K562 (cell line): ENCODE measurements around the gene ETV3. TPM values are rescaled to one million over a fixed set of nuclear protein-coding genes. Genes with fewer than 3 reads are reported as not detected.

Source experiments
- CBX3 ChIP-seq, 2 experiments: IDR thresholded peaks; 1 replicate in 1 of 2; 2 replicates in 1 of 2; pipeline ENCODE4 v1.6.1; 2012; ENCODE audit warnings: inconsistent platforms in 2 of 2, low read length in 2 of 2, borderline replicate concordance in 1 of 2, control low read depth in 1 of 2
- HMG20B ChIP-seq: fragments of 250-450 bp; sonication (Bioruptor Pico); IDR thresholded peaks from 2 replicates; pipeline ENCODE4 v1.5.0; 2021; ENCODE audit warnings: mild to moderate bottlenecking
- JUN ChIP-seq, 2 experiments: sonication (generic) in 1 of 2; formaldehyde crosslinking in 1 of 2; IDR thresholded peaks; 2 replicates each; pipeline versions ENCODE4 v1.6.1 to v1.8.0; 2012 to 2022; ENCODE audit warnings: borderline replicate concordance in 2 of 2, mild to moderate bottlenecking in 2 of 2, improper control_type of control experiment in 1 of 2, low read depth in 1 of 2, low read length in 1 of 2, missing genetic modification reagents in 1 of 2
- KAT8 ChIP-seq: fragments of 450-650 bp; IDR thresholded peaks from 2 replicates; pipeline ENCODE4 v1.6.1; 2016; ENCODE audit warnings: low read depth, mild to moderate bottlenecking
- KDM4B ChIP-seq, 2 experiments: fragments of 450-650 bp in 1 of 2; sonication (generic) in 1 of 2; IDR thresholded peaks; 2 replicates each; pipeline ENCODE4 v1.6.1; 2016 to 2017; ENCODE audit warnings: borderline replicate concordance in 2 of 2, antibody characterized with exemption in 1 of 2, low read depth in 1 of 2, mild to moderate bottlenecking in 1 of 2
- STAT5A ChIP-seq: IDR thresholded peaks from 2 replicates; pipeline ENCODE4 v1.6.1; 2012; ENCODE audit warnings: low read length, inconsistent platforms, borderline replicate concordance
- TAF7 ChIP-seq: fragments of 450-650 bp; IDR thresholded peaks from 2 replicates; pipeline ENCODE4 v1.6.1; 2016; ENCODE audit warnings: missing genetic modification characterization, missing compliant biosample characterization
- TGIF2 ChIP-seq: sonication (generic); formaldehyde crosslinking; IDR thresholded peaks from 2 replicates; pipeline ENCODE4 v1.8.1; 2022; ENCODE audit warnings: mild to moderate bottlenecking, missing genetic modification reagents, moderate library complexity
- ZC3H4 ChIP-seq: sonication (generic); formaldehyde crosslinking; IDR thresholded peaks from 2 replicates; pipeline ENCODE4 v1.9.0; 2021; ENCODE audit warnings: missing genetic modification reagents, borderline replicate concordance
- ZNF232 ChIP-seq: sonication (generic); formaldehyde crosslinking; IDR thresholded peaks from 2 replicates; pipeline ENCODE4 v1.8.0; 2022; ENCODE audit warnings: mild to moderate bottlenecking, missing genetic modification reagents
- ZNF584 ChIP-seq: fragments of 200-800 bp; sonication (Bioruptor generic); IDR thresholded peaks from 2 replicates; pipeline ENCODE4 v1.6.1; 2016; ENCODE audit warnings: low read depth, mild to moderate bottlenecking, missing genetic modification characterization, missing compliant biosample characterization
- ZNF644 ChIP-seq: fragments of 200-800 bp; sonication (Bioruptor generic); IDR thresholded peaks from 2 replicates; pipeline ENCODE4 v1.6.1; 2016; ENCODE audit warnings: low read depth, missing genetic modification characterization, missing compliant biosample characterization
- ZSCAN29 ChIP-seq: fragments of 450-650 bp; IDR thresholded peaks from 2 replicates; pipeline ENCODE4 v1.6.1; 2017
- polyA plus RNA-seq, 8 experiments: library from polyadenylated mRNA; depleted of rRNA in 4 of 8; stranded (reverse) in 5 of 8; unstranded in 3 of 8; fragments of >200 nt; fragmentation: Nextera tagmentation in 2 of 8; fragmentation: Illumina TruSeq in 1 of 8; extraction: Ambion mirVana in 2 of 8; extraction: Trizol in 1 of 8; gene quantifications; 2 replicates each; pipeline versions ENCODE4 v1.2.1 to v1.2.3, GENCODE V29; 2011 to 2014; ENCODE audit warnings: inconsistent platforms in 1 of 8, missing spikeins in 1 of 8
- total RNA-seq, 7 experiments: library from RNA; depleted of rRNA in 6 of 7; stranded (reverse); fragments of >200 nt in 6 of 7; fragmentation: Illumina TruSeq in 2 of 7; extraction: Trizol in 2 of 7; gene quantifications; 2 replicates each; pipeline versions ENCODE4 v1.2.1 to v1.2.3, GENCODE V29; 2011 to 2021; ENCODE audit warnings: low replicate concordance in 1 of 7
- TF ChIP-seq, protein P1 (sequence below): sonication (generic); formaldehyde crosslinking; IDR thresholded peaks from 2 replicates; pipeline ENCODE4 v1.8.1; 2022; ENCODE audit warnings: missing genetic modification reagents
- TF ChIP-seq, protein P2 (sequence below): sonication (generic); formaldehyde crosslinking; IDR thresholded peaks from 2 replicates; pipeline ENCODE4 v1.8.1; 2023; ENCODE audit warnings: mild to moderate bottlenecking, missing genetic modification reagents, moderate library complexity
- TF ChIP-seq, protein P3 (sequence below): fragments of 450-650 bp; formaldehyde crosslinking; IDR thresholded peaks from 2 replicates; pipeline ENCODE4 v1.4.0; 2020; ENCODE audit warnings: mild to moderate bottlenecking, moderate library complexity
- TF ChIP-seq, protein P4 (sequence below): fragments of 250-450 bp; sonication (Bioruptor Pico); IDR thresholded peaks from 2 replicates; pipeline ENCODE4 v1.5.0; 2021; ENCODE audit warnings: mild to moderate bottlenecking, borderline replicate concordance
- TF ChIP-seq, protein P5 (sequence below): IDR thresholded peaks from 3 replicates; pipeline ENCODE4 v1.6.1; 2011; ENCODE audit warnings: borderline replicate concordance, mild to moderate bottlenecking, moderate library complexity; ENCODE audit not compliant: insufficient read length; ENCODE audit errors: extremely low read depth

The ETV3 gene
- total and polyA plus RNA-seq, 9 of the 15 experiments (the other 6 are each of a cell fraction or from before 2014, with no cell fraction given) = 3.1 to 16.0 (median 9.0) TPM

DNA sequence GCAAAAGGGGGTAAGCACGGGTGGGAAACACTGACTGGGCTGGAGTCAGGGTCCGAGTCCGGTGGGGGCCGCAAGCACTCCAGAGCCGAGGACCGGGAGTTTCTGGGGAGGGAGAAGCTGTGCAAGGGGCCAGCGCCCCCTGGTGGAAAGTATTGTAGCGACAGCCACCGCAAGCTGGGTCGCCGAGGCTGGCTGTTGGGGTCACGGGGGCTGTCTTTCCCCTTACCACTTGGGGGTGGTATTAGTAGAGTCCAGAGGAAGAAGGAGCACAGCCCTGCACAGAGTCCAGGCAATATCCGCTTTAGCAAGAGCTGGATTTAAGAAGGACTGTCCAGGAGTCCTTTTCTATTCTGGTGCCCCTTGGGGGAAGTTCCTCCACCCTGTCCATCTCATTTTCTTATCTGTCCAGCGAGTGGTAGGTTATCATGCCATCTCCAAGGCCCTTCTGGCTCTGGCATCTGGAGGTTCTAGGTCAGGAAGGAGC lies 17.9 kb upstream of the ETV3 start (continued):
- TF ChIP-seq, protein P1, sequence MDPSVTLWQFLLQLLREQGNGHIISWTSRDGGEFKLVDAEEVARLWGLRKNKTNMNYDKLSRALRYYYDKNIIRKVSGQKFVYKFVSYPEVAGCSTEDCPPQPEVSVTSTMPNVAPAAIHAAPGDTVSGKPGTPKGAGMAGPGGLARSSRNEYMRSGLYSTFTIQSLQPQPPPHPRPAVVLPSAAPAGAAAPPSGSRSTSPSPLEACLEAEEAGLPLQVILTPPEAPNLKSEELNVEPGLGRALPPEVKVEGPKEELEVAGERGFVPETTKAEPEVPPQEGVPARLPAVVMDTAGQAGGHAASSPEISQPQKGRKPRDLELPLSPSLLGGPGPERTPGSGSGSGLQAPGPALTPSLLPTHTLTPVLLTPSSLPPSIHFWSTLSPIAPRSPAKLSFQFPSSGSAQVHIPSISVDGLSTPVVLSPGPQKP (CRISPR knock-in tag) = no peak
- TF ChIP-seq ZNF584 (CRISPR knock-in tag) = no peak
- no peak for TF ChIP-seq ZC3H4 (CRISPR knock-in tag)
- no peak for TF ChIP-seq KDM4B (IDR thresholded peaks at IDR 0.05; ENCODE audit: borderline replicate concordance in 2 of 2, low read depth in 1 of 2)
- TF ChIP-seq, protein P2, sequence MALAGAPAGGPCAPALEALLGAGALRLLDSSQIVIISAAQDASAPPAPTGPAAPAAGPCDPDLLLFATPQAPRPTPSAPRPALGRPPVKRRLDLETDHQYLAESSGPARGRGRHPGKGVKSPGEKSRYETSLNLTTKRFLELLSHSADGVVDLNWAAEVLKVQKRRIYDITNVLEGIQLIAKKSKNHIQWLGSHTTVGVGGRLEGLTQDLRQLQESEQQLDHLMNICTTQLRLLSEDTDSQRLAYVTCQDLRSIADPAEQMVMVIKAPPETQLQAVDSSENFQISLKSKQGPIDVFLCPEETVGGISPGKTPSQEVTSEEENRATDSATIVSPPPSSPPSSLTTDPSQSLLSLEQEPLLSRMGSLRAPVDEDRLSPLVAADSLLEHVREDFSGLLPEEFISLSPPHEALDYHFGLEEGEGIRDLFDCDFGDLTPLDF (CRISPR knock-in tag) = no peak
- TF ChIP-seq KAT8 = no peak
- no peak for TF ChIP-seq CBX3 (IDR thresholded peaks at IDR 0.05; ENCODE audit: borderline replicate concordance in 1 of 2, low read length in 2 of 2)
- TF ChIP-seq HMG20B (CRISPR knock-in tag) = no peak
- no peak for TF ChIP-seq ZNF644 (tag)
- TF ChIP-seq, protein P3, sequence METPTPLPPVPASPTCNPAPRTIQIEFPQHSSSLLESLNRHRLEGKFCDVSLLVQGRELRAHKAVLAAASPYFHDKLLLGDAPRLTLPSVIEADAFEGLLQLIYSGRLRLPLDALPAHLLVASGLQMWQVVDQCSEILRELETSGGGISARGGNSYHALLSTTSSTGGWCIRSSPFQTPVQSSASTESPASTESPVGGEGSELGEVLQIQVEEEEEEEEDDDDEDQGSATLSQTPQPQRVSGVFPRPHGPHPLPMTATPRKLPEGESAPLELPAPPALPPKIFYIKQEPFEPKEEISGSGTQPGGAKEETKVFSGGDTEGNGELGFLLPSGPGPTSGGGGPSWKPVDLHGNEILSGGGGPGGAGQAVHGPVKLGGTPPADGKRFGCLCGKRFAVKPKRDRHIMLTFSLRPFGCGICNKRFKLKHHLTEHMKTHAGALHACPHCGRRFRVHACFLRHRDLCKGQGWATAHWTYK (CRISPR knock-in tag) = no peak
- no peak for TF ChIP-seq ZNF232 (CRISPR knock-in tag)
- no peak for TF ChIP-seq STAT5A
- TF ChIP-seq TAF7 (tag) = no peak
- no peak for TF ChIP-seq TGIF2 (CRISPR knock-in tag)
- TF ChIP-seq, protein P4, sequence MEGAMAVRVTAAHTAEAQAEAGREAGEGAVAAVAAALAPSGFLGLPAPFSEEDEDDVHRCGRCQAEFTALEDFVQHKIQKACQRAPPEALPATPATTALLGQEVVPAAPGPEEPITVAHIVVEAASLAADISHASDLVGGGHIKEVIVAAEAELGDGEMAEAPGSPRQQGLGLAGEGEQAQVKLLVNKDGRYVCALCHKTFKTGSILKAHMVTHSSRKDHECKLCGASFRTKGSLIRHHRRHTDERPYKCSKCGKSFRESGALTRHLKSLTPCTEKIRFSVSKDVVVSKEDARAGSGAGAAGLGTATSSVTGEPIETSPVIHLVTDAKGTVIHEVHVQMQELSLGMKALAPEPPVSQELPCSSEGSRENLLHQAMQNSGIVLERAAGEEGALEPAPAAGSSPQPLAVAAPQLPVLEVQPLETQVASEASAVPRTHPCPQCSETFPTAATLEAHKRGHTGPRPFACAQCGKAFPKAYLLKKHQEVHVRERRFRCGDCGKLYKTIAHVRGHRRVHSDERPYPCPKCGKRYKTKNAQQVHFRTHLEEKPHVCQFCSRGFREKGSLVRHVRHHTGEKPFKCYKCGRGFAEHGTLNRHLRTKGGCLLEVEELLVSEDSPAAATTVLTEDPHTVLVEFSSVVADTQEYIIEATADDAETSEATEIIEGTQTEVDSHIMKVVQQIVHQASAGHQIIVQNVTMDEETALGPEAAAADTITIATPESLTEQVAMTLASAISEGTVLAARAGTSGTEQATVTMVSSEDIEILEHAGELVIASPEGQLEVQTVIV (CRISPR knock-in tag) = no peak
- TF ChIP-seq ZSCAN29 = no peak
- TF ChIP-seq, protein P5, sequence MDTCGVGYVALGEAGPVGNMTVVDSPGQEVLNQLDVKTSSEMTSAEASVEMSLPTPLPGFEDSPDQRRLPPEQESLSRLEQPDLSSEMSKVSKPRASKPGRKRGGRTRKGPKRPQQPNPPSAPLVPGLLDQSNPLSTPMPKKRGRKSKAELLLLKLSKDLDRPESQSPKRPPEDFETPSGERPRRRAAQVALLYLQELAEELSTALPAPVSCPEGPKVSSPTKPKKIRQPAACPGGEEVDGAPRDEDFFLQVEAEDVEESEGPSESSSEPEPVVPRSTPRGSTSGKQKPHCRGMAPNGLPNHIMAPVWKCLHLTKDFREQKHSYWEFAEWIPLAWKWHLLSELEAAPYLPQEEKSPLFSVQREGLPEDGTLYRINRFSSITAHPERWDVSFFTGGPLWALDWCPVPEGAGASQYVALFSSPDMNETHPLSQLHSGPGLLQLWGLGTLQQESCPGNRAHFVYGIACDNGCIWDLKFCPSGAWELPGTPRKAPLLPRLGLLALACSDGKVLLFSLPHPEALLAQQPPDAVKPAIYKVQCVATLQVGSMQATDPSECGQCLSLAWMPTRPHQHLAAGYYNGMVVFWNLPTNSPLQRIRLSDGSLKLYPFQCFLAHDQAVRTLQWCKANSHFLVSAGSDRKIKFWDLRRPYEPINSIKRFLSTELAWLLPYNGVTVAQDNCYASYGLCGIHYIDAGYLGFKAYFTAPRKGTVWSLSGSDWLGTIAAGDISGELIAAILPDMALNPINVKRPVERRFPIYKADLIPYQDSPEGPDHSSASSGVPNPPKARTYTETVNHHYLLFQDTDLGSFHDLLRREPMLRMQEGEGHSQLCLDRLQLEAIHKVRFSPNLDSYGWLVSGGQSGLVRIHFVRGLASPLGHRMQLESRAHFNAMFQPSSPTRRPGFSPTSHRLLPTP = no peak
- no peak for TF ChIP-seq JUN (IDR thresholded peaks at IDR 0.05; ENCODE audit: borderline replicate concordance, low read depth, low read length)
- 0 out of 2 replicates have a peak, but pooled peaks have one; percentile 23 for TF ChIP-seq JUN (CRISPR knock-in tag; IDR thresholded peaks at IDR 0.05; ENCODE audit: borderline replicate concordance)
